IMR-90 (cell line): ENCODE results near the gene GMEB2. TPM values are rescaled to one million over a fixed set of nuclear protein-coding genes. Genes with fewer than 3 reads are reported as not detected.

ENCODE experiments used
- ATAC-seq: fragments of 200-7000 bp; cut with Tn5 transposase; 2 replicates; pipeline ENCODE4 v1.9.1; 2020; ENCODE audit warnings: low read depth, mild to moderate bottlenecking, moderate library complexity
- BruUV-seq: library from RNA; stranded (reverse); fragments of 400-500 nt; replicated peaks from 2 replicates; lab custom pipeline; 2021; lab: Mats Ljungman, UMichigan
- CTCF ChIA-PET: fragments of 300-600 bp; formaldehyde crosslinking; extraction: SDS; loops from one replicate; lab custom pipeline; 2021; ENCODE audit warnings: antibody characterized with exemption; lab: Yijun Ruan, JAX
- POLR2A ChIA-PET: fragments of 300-600 bp; sonication (Branson Sonifier 250); formaldehyde crosslinking; loops from one replicate; lab custom pipeline; 2022; ENCODE audit warnings: antibody characterized with exemption; ENCODE audit not compliant: unreplicated experiment; lab: Charles Lee
- DNase-seq: peaks from one replicate; pipeline ENCODE4 v3.0.0; 2013
- H2AFZ ChIP-seq: replicated peaks from 2 replicates; pipeline ENCODE3; 2013; ENCODE audit warnings: low read length, mild to moderate bottlenecking; ENCODE audit not compliant: poor library complexity
- H2AK5ac ChIP-seq: 2 replicates; pipeline ENCODE4 v1.6.1; 2013; ENCODE audit warnings: low read depth, low read length, inconsistent platforms
- H2AK9ac ChIP-seq: replicated peaks from 2 replicates; pipeline ENCODE3; 2013; ENCODE audit warnings: mild to moderate bottlenecking, low read depth, low read length, moderate library complexity; ENCODE audit not compliant: poor library complexity
- H2BK120ac ChIP-seq: 2 replicates; pipeline ENCODE4 v1.6.1; 2013; ENCODE audit warnings: low read depth, low read length, inconsistent platforms
- H2BK15ac ChIP-seq: 3 replicates; pipeline ENCODE4 v1.6.1; 2013; ENCODE audit warnings: low read depth, low read length, inconsistent platforms
- H2BK20ac ChIP-seq: 2 replicates; pipeline ENCODE4 v1.6.1; 2013; ENCODE audit warnings: low read depth, mild to moderate bottlenecking, inconsistent platforms, low read length, moderate library complexity
- H2BK5ac ChIP-seq: 2 replicates; pipeline ENCODE4 v1.6.1; 2013; ENCODE audit warnings: mild to moderate bottlenecking, low read depth, low read length, inconsistent platforms; ENCODE audit not compliant: poor library complexity, severe bottlenecking
- H3K14ac ChIP-seq: replicated peaks from 2 replicates; pipeline ENCODE4 v1.6.1; 2013; ENCODE audit warnings: low read depth, low read length, inconsistent platforms
- H3K18ac ChIP-seq: 2 replicates; pipeline ENCODE4 v1.6.1; 2013; ENCODE audit warnings: low read depth, low read length, control low read depth
- H3K23ac ChIP-seq: 2 replicates; pipeline ENCODE4 v1.6.1; 2013; ENCODE audit warnings: low read depth, low read length, inconsistent platforms
- H3K27ac ChIP-seq: 2 replicates; pipeline ENCODE4 v1.5.1; 2013; ENCODE audit warnings: mild to moderate bottlenecking, control low read depth, low read length; ENCODE audit not compliant: insufficient read depth
- H3K27me3 ChIP-seq: 2 replicates; pipeline ENCODE4 v1.6.1; 2013; ENCODE audit warnings: low read length; ENCODE audit not compliant: control insufficient read depth, insufficient read depth
- H3K36me3 ChIP-seq: 2 replicates; pipeline ENCODE4 v1.6.1; 2013; ENCODE audit warnings: low read length, mixed read lengths; ENCODE audit not compliant: control insufficient read depth, insufficient read depth
- H3K4ac ChIP-seq: 2 replicates; pipeline ENCODE4 v1.6.1; 2013; ENCODE audit warnings: low read depth, low read length, inconsistent platforms
- H3K4me1 ChIP-seq: 2 replicates; pipeline ENCODE4 v1.6.1; 2013; ENCODE audit warnings: low read length, mixed read lengths; ENCODE audit not compliant: control insufficient read depth, insufficient read depth
- H3K4me2 ChIP-seq: 2 replicates; pipeline ENCODE4 v1.6.1; 2013; ENCODE audit warnings: low read depth, mild to moderate bottlenecking, control low read depth, low read length, moderate library complexity
- H3K4me3 ChIP-seq: 2 replicates; pipeline ENCODE4 v1.5.1; 2013; ENCODE audit warnings: low read depth, mild to moderate bottlenecking, control low read depth, low read length, moderate library complexity; ENCODE audit not compliant: insufficient read depth
- H3K56ac ChIP-seq: 2 replicates; pipeline ENCODE4 v1.6.1; 2013; ENCODE audit warnings: low read length, inconsistent platforms; ENCODE audit not compliant: insufficient read depth; ENCODE audit errors: extremely low read depth
- H3K79me1 ChIP-seq, 2 experiments: 2 replicates each; pipeline ENCODE4 v1.6.1; 2013; ENCODE audit warnings: low read length in 2 of 2, inconsistent platforms in 1 of 2, low read depth in 1 of 2
- H3K9ac ChIP-seq: 2 replicates; pipeline ENCODE4 v1.6.1; 2013; ENCODE audit warnings: low read depth, low read length, control low read depth
- H3K9me1 ChIP-seq: 2 replicates; pipeline ENCODE4 v1.6.1; 2013; ENCODE audit warnings: low read length, inconsistent platforms; ENCODE audit not compliant: insufficient read depth
- H3K9me3 ChIP-seq: 2 replicates; pipeline ENCODE4 v1.6.1; 2013; ENCODE audit warnings: low read length; ENCODE audit not compliant: control insufficient read depth, insufficient read depth
- H4K20me1 ChIP-seq: 2 replicates; pipeline ENCODE4 v1.6.1; 2013; ENCODE audit warnings: low read length, inconsistent platforms; ENCODE audit not compliant: insufficient read depth
- H4K5ac ChIP-seq: 2 replicates; pipeline ENCODE4 v1.6.1; 2013; ENCODE audit warnings: mild to moderate bottlenecking, low read depth, low read length, control low read depth
- H4K8ac ChIP-seq, 2 experiments: 2 replicates each; pipeline ENCODE4 v1.6.1; 2013; ENCODE audit warnings: low read depth in 2 of 2, low read length in 2 of 2, control low read depth in 1 of 2, inconsistent platforms in 1 of 2
- H4K91ac ChIP-seq: 2 replicates; pipeline ENCODE4 v1.6.1; 2013; ENCODE audit warnings: low read depth, low read length, inconsistent platforms; ENCODE audit not compliant: insufficient read depth
- CEBPB ChIP-seq: IDR thresholded peaks from 2 replicates; pipeline ENCODE4 v1.6.1; 2012; ENCODE audit warnings: low read depth, low read length, improper control_type of control experiment
- CHD1 ChIP-seq: IDR thresholded peaks from 2 replicates; pipeline ENCODE4 v1.6.1; 2012; ENCODE audit warnings: low read depth, low read length, improper control_type of control experiment
- CTCF ChIP-seq: conservative IDR thresholded peaks from 2 replicates; pipeline ENCODE4 v1.5.1; 2012; ENCODE audit warnings: mild to moderate bottlenecking, low read depth, low read length, improper control_type of control experiment
- ELK1 ChIP-seq: fragments of 150-350 bp; IDR thresholded peaks from 2 replicates; pipeline ENCODE4 v1.6.1; 2016; ENCODE audit warnings: low read depth, mild to moderate bottlenecking, low read length, moderate library complexity, borderline replicate concordance
- MAFK ChIP-seq: IDR thresholded peaks from 2 replicates; pipeline ENCODE4 v1.6.1; 2012; ENCODE audit warnings: low read depth, low read length, improper control_type of control experiment
- MAZ ChIP-seq: IDR thresholded peaks from 2 replicates; pipeline ENCODE4 v1.6.1; 2012; ENCODE audit warnings: low read depth, mild to moderate bottlenecking, low read length, improper control_type of control experiment, moderate library complexity, borderline replicate concordance
- NFE2L2 ChIP-seq: fragments of 150-350 bp; IDR thresholded peaks from 2 replicates; pipeline ENCODE4 v1.6.1; 2016; ENCODE audit warnings: low read depth, mild to moderate bottlenecking, low read length
- POLR2A ChIP-seq: IDR thresholded peaks from 2 replicates; pipeline ENCODE4 v1.6.1; 2012; ENCODE audit warnings: mild to moderate bottlenecking, low read depth, low read length
- RCOR1 ChIP-seq: IDR thresholded peaks from 2 replicates; pipeline ENCODE4 v1.6.1; 2012; ENCODE audit warnings: mild to moderate bottlenecking, low read length, improper control_type of control experiment; ENCODE audit not compliant: insufficient replicate concordance
- RFX5 ChIP-seq: IDR thresholded peaks from 2 replicates; pipeline ENCODE4 v1.8.0; 2012; ENCODE audit warnings: low read depth, mild to moderate bottlenecking, low read length, moderate library complexity
- USF2 ChIP-seq: fragments of 150-350 bp; IDR thresholded peaks from 2 replicates; pipeline ENCODE4 v1.6.1; 2017; ENCODE audit warnings: mild to moderate bottlenecking, antibody characterized with exemption, low read length, low read depth
- WGBS, 2 experiments: methylation state at CpG; one replicate each; pipeline versions ENCODE4 v1.1.5 to v1.1.7; 2013; ENCODE audit warnings: missing lambda C conversion rate in 2 of 2; ENCODE audit not compliant: insufficient read length in 1 of 2; ENCODE audit errors: extremely low coverage in 2 of 2; 5-methylcytosine and 5-hydroxymethylcytosine counted together
- dilution Hi-C: fragments of 300-500 bp; cut with HindIII; formaldehyde crosslinking; loops from one replicate; pipeline ENCODE4 v1.14.3; 2018; ENCODE audit warnings: low sequenced_read_pairs; ENCODE audit not compliant: unreplicated experiment
- in situ Hi-C: fragments of 300-500 bp; cut with MboI; formaldehyde crosslinking; loops from 3 replicates; pipeline ENCODE4 v1.14.3; 2019; ENCODE audit warnings: low sequenced_read_pairs, inconsistent platforms, mixed read lengths
- intact Hi-C: fragments of 100-400 bp; cut with micrococcal nuclease; formaldehyde crosslinking; loops from 2 replicates; pipeline ENCODE4 v1.10.0; 2022
- polyA plus RNA-seq, 3 experiments: library from polyadenylated mRNA; depleted of rRNA; stranded (reverse); fragments of >200 nt; gene quantifications; 2 replicates each; pipeline ENCODE4 v1.2.3, GENCODE V29; 2012; ENCODE audit warnings: low replicate concordance in 1 of 3
- total RNA-seq: library from RNA; depleted of rRNA; stranded (reverse); fragments of >200 nt; gene quantifications from 2 replicates; pipeline ENCODE4 v1.2.3, GENCODE V29; 2012

GMEB2 gene
- total and polyA plus RNA-seq, 2 of the 4 experiments (the other 2 are of a cell fraction): 5.0 to 10.0 TPM

- ChIA-PET CTCF (no interaction called here), POLR2A (no interaction called here)
- Histone ChIP-seq H4K91ac (no peak overlapping the region), H3K9me3 (no peaks in the 10 kb centered on the region), H2BK20ac (no peak overlapping the region), H3K9ac (no peak overlapping the region), H3K4me3 (no peak overlapping the region), H3K4ac (no peak overlapping the region), H3K56ac (no peak overlapping the region), H3K27ac (no peak overlapping the region), H2AK5ac (no peak overlapping the region), H3K27me3 (no peaks in the 10 kb centered on the region), H3K79me1 (peaks cover 3 to 24% of the 10 kb centered on the region in 2 experiments; a peak in 3 of 4 replicates), H3K9me1 (no peaks in the 10 kb centered on the region), H3K4me1 (no peaks in the 10 kb centered on the region; the same call in 1 of the 2 replicates), H4K5ac (no peak overlapping the region), H2AK9ac (no peak overlapping the region), H3K14ac (no peak overlapping the region), H3K36me3 (peaks cover 47% of the 10 kb centered on the region), H3K23ac (no peak overlapping the region), H2AFZ (no peak overlapping the region), H3K4me2 (no peak overlapping the region), H3K18ac (no peak overlapping the region), H2BK5ac (no peak overlapping the region), H4K20me1 (no peaks in the 10 kb centered on the region), H2BK120ac (no peak overlapping the region), H4K8ac (no peak overlapping the region), H2BK15ac (no peak overlapping the region)
- DNase-seq (no peak), ATAC-seq (no peak)
- dilution Hi-C loops: no loop called here
- 97% methylated on average over 6 of the region's 11 CpGs; no CpG with 5 or more reads in 1 of the 2 experiments for WGBS, 2 experiments
- intact Hi-C loops: no loop called here
- in situ Hi-C loops: no loop called here
- no TSS peak for BruUV-seq
- no peak for TF ChIP-seq CTCF
- no peak for TF ChIP-seq POLR2A
- TF ChIP-seq CEBPB: no peak
- no peak for TF ChIP-seq USF2
- no peak for TF ChIP-seq ELK1
- no peak for TF ChIP-seq RCOR1
- TF ChIP-seq RFX5: no peak
- no peak for TF ChIP-seq CHD1
- TF ChIP-seq MAFK: no peak
- no peak for TF ChIP-seq MAZ
- no peak for TF ChIP-seq NFE2L2
Measured at GRCh38 chr20:63668351-63668750, 41.5 kb upstream of the GMEB2 start.
